HK-2 (cell line): Measurements from ENCODE around the gene PTGER4.

Experiments
- DNase-seq: peaks from one replicate; pipeline ENCODE4 v3.0.0-alpha.2; 2018; ENCODE audit not compliant: unreplicated experiment

The PTGER4 gene

GRCh38 chr5:40669606-40670390 is 9.9 kb upstream of the PTGER4 start:
- DNase-seq, result no peak

DNA sequence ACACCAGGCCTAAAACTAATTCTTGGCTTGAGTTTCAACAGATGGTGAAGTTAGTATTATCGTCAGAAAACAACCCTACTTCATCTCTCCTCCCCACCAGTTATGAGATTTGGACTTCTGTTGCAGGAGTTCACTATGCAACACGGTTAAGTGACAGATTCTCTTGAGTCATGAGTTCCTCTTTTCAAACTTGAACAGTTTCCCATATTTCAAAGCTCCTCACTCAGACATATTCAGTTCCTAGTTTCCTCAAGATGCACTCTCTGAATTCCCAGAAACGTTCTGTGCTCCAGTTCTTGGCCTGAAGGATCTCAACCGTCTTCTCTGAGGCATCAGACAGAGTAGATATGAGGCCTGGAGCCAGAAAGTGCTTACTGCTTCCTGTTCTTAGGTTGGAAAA is 7.3 kb upstream of the PTGER4 start:
- DNase-seq, result no peak

DNA sequence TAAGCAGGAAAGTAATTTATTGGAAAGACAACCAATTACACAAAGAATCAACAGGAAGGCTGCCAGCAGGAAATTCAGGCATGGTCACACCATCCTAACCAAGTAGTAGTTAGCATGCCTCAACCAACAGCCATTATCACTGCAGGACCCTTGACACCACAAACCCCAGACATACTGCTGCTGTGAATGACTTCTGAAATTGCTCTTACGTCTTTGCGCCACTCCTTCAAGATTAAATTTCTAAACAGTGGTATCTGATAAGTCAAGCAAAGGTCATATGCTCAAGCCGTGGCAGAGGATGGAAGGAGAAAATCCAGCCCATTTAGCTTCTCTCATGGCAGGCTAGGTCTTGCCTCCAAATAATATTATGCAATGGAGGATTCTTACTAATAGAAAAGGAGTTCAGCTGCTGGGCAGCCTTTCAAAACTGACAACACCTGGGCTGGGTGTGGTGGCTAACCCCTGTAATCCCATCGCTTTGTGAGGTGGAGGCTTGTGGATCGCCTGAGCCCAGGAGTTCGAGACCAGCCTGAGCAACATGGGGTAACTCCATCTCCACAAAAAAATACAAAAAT is 5.0 kb upstream of the PTGER4 start:
- DNase-seq, result no peak

GRCh38 chr5:40675396-40676133 is 4.2 kb upstream of the PTGER4 start:
- DNase-seq, result no peak

DNA sequence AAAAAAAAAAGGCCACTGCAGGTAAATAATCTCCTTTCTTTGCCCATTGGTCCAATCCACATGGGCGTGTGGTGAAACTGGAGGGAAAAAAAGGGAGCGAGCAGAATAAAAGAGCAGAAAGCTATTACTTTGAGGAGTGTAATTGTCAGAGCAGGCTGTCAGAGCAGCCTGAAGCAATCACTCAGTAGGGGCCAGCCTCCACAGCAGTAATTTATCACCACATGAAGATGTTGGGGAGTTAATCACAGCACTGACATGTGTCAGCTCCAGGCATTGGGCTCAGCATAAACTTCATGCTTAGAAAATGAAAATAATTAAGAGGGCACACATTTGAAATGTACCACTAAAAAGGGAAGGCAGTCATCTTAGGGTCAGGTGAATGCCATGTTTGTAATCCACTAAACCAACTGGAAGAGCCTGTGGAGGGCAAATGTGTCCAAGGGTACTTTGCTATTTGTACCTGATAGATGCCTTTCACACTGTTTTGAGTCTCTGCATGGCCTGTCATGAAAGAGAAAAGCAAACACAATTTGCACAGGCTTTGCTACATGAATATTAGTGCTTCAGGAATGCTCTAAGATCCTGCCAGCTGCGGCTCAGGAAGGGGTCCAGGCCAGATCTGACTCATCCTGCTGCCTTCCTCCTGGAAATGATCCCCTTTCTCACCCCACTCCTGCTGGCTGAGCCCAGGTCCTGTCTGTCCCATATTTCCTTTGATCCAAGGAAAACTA is 2.9 kb upstream of the PTGER4 start:
- no peak for DNase-seq

DNA sequence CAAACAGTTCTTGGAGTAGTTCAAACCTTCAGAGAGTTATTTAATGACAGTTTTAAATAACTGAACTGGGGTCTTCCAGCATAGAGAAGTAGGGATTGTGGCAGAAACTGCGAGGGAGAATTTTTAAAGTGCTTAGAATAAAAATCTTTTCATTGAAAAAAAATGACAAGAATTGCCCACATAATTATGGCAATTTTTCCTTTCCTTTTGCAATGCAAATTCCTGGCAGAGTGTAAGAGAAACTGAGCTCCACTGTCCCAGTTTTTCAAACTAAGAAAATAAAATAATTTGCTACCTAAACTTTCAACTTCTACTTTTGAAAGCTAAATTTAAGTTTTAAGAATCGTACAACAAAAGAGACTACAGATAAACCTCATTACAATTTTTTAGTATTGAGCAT is 2.3 kb upstream of the PTGER4 start:
- DNase-seq, result no peak

DNA sequence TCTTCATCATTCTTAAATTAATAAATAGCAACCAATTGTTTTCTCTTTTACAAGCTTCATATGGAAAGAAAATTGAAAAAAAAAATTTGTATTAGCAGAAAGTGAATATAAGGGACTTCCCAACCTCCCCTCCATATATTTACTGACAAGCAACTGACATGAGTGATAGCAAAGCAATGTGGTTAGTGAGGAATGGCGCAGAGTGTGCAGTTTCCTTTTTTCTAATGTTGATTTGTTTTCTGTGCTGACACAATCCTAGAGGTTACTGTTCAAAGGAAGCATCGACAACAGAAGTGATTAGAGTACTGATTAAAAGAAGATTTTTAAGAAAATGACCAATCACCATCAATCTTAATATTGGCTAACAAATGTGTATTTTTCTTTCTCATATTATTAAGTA is 1.7 kb upstream of the PTGER4 start:
- no peak for DNase-seq

GRCh38 chr5:40678460-40679147 is 1.1 kb upstream of the PTGER4 start:
- no peak for DNase-seq

DNA sequence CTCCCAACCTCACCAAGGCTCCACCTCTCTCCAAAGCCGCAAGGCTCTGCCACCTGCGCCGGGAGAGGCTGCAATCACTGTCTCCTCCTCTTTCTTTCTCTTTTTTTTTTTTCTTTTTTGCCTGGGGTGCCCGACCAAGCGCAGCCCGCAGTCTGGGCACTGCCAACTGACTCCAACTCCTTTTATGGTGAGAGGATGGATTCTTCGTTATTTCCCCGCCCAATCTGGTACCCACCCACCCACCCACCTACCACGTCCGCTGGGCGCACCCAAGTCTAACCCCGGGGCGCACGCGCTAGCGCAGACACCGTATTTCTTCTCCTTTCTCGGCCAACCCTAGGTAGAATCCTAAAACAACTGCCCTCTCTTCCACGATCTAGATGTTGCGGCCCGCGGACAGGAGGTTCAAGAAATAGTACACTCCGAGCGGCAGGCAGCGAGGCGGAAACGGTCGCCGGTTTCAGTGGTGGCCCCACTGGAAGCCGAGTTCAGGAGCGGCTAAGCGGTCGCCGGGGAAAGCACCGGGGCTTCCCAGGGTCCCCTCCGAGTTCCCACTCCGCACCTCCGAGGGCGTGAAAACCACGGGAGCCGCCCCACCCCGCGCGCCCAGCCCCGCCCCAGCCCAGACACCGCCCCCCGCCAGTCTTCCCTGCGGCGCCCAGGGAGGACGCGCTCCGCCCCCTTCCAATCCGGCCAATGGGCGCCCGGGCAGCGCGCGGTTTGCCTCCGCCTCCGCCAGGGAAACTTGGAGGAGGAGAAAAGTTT is 385 bp upstream of the PTGER4 start:
- DNase-seq, result peak; percentile 93

DNA sequence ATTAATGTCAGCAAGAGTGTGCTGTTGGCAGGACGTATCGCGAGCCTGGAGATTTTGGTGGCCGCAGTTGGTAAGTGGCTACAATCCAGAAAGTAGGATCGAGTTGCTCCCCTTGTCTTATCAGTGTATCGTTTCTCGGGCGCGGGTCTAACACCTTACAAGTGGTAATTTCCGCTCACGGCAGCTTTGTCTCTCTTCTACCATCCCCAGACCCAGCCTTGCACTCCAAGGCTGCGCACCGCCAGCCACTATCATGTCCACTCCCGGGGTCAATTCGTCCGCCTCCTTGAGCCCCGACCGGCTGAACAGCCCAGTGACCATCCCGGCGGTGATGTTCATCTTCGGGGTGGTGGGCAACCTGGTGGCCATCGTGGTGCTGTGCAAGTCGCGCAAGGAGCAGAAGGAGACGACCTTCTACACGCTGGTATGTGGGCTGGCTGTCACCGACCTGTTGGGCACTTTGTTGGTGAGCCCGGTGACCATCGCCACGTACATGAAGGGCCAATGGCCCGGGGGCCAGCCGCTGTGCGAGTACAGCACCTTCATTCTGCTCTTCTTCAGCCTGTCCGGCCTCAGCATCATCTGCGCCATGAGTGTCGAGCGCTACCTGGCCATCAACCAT is 1.1 kb downstream of the PTGER4 start:
- DNase-seq, result no peak

DNA sequence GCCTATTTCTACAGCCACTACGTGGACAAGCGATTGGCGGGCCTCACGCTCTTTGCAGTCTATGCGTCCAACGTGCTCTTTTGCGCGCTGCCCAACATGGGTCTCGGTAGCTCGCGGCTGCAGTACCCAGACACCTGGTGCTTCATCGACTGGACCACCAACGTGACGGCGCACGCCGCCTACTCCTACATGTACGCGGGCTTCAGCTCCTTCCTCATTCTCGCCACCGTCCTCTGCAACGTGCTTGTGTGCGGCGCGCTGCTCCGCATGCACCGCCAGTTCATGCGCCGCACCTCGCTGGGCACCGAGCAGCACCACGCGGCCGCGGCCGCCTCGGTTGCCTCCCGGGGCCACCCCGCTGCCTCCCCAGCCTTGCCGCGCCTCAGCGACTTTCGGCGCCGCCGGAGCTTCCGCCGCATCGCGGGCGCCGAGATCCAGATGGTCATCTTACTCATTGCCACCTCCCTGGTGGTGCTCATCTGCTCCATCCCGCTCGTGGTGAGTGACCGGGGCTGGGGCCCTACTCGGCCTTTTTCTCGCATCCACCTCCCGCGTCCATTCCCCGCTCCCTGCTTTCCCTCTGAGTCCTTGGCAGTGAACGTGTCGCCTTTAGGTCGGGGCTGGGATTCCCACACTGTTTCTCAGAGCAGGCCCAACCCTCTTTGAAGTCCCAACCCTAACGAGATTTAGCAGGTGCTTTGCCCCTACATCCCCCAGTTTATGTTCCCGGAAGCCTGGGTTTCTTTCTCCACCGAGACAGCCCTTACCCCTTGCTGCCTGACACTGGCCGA is 1.8 kb downstream of the PTGER4 start:
- DNase-seq, result no peak

- DNase-seq, result no peak
Observed at GRCh38 chr5:40682154-40683017, 2.7 kb downstream of the PTGER4 start.

DNA sequence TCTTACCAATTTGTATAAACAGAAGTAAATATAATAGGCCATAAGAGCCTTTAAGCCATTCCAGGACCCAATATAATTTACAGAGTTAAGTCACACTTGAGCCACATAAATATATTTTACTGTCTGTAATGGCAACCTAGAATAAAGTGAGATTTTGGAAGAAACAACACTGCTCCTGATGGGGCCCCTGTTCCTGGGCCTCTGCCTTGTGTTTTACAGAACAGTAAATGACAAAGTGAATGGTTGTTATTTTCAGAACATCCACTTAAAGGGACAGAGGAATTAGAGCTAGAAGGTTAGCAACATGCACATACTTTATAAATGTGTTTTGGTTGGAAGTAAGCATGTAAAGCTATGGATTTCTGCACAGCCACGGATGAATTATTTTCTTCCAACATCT is 3.6 kb downstream of the PTGER4 start:
- DNase-seq, result no peak

DNA sequence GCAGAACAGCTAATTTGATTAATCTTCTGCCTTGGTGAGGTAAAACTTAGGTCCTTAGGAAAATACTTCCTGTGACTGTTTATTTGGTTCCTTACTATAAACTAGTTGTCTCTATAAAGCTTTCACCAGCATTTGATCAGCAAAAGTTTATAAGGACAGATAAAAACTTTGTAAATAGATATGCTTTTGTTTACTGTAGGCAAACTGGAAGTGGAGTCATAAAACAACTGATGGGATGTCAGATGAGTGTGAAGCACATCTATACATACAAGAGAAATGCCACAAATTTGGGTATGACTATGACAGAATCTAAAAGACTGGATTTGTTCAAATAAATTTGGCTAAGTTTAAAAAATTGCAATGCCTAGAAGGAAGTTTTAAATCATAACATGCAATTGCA is 5.5 kb downstream of the PTGER4 start:
- no peak for DNase-seq

DNA sequence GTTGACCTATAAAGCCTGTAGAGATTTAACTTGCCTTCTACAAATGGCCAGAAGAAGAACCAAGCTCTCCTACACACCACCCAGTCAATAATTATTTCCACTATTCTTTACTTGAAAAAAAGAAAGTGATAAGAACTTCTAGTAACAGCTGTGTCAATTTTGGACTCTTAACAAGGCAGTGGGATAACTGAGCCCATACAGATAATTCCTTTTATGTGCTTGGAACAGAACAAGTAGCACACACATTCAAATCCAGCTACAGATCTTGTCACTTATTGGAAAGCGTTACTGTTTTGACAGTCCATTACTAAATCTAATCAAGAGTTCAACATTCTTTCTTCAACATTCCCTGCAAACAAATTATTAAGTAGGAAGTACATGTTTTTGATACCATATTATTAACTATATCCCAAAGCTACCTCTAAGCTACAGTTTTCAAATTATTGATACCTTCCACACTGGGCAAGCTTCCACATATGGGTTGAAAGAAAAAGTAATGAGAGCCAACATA is 6.3 kb downstream of the PTGER4 start:
- no peak for DNase-seq

DNA sequence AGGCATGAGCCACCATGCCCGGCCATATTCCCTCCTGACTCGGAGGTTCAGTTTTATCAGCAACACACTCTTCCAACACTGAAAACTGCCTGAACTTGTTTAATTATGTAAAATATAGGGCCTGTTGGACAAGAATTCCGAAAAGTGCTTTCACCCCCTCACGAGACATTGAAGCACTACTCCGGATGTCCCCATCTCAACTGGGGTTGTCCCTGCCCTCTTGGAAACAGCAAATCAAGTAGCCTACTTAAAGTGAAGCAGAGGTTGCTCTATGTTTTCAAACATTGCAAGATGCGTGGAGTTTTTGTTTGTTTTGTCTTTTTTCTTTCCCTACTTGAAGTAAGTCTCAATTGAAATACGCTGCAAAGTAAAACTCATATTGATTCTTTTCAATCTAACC is 7.6 kb downstream of the PTGER4 start:
- no peak for DNase-seq

DNA sequence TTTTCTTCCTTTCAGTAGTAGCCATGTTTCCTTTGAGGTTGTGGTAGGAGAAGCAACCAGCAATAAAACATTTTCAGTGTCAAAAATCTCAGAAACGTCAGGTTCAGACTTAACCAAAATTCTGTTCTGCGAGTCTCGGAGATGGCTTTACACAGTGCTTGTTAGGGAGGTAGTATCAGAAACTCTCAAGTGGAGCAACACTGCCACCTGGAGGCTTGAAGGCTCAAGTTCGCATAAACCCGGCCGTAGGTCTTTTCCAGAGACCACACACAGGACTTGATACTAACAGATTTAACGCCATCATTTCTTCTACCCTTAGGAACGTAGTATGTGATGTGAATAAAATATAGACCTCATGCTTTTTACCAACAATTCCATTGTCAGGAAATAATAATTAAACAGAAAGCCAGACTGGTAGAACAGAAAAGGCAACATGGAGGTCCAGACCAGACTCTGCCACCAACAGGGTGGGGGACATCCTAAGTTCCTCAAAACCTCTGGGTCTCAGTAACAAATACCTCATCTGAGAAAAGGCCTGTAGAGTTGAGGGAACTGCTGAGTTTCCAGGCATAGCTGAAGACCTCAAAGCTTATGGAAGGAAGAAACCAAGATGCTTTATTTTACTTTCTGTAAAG is 8.5 kb downstream of the PTGER4 start:
- peak; percentile 76 for DNase-seq

GRCh38 chr5:40688996-40689395 is 9.3 kb downstream of the PTGER4 start:
- DNase-seq, result no peak
